NCI-H510A treated with DMSO at 0.1 percent for 48 hours (cell line): ENCODE results near the gene HLA-B.

Experiments used
- DNase-seq: peaks from one replicate; lab custom pipeline; 2025; lab: John Stamatoyannopoulos, UW

The HLA-B gene

GRCh38 chr6:31352683-31353383, 4.1 kb downstream of the HLA-B start:
- no peak for DNase-seq

- DNase-seq: no peak
Observed at GRCh38 chr6:31352310-31352682, 4.7 kb downstream of the HLA-B start.

- DNase-seq: no peak
Observed at GRCh38 chr6:31351401-31352309, 5.3 kb downstream of the HLA-B start.

GRCh38 chr6:31351033-31351380, 6.0 kb downstream of the HLA-B start:
- DNase-seq: no peak

GRCh38 chr6:31350196-31351032, 6.6 kb downstream of the HLA-B start:
- no peak for DNase-seq

GRCh38 chr6:31349301-31349700, 7.7 kb downstream of the HLA-B start:
- DNase-seq: no peak

GRCh38 chr6:31345026-31345730, 11.8 kb downstream of the HLA-B start:
- DNase-seq: no peak

- DNase-seq: no peak
Observed at GRCh38 chr6:31340228-31340627, 16.8 kb downstream of the HLA-B start.

GRCh38 chr6:31339210-31339609, 17.8 kb downstream of the HLA-B start:
- DNase-seq: no peak

- no peak for DNase-seq
Observed at GRCh38 chr6:31336896-31337496, 20.0 kb downstream of the HLA-B start.

GRCh38 chr6:31332637-31333602, 24.1 kb downstream of the HLA-B start:
- no peak for DNase-seq

- no peak for DNase-seq
Observed at GRCh38 chr6:31328355-31328960, 28.5 kb downstream of the HLA-B start.

- DNase-seq: no peak
Observed at GRCh38 chr6:31321820-31322219, 35.2 kb downstream of the HLA-B start.

- DNase-seq: no peak
Observed at GRCh38 chr6:31321005-31321707, 35.8 kb downstream of the HLA-B start.

GRCh38 chr6:31317036-31317435, 39.9 kb downstream of the HLA-B start:
- DNase-seq: no peak

GRCh38 chr6:31309641-31310040, 47.3 kb downstream of the HLA-B start:
- DNase-seq: no peak

- no peak for DNase-seq
Observed at GRCh38 chr6:31308845-31309175, 48.2 kb downstream of the HLA-B start.

GRCh38 chr6:31308050-31308844, 48.7 kb downstream of the HLA-B start:
- no peak for DNase-seq

GRCh38 chr6:31307669-31308049, 49.3 kb downstream of the HLA-B start:
- DNase-seq: no peak
